NCI-H226 (cell line): ENCODE measurements around the gene KCNN3.

Source experiments
- DNase-seq: peaks from one replicate; pipeline ENCODE4 v3.0.0-alpha.2; 2015

Gene KCNN3

GRCh38 chr1:154813846-154814505, 56.1 kb downstream of the KCNN3 start:
- no peak for DNase-seq

- peak; percentile 78 for DNase-seq
Measured at GRCh38 chr1:154813300-154813816, 56.7 kb downstream of the KCNN3 start.

- DNase-seq: no peak
Measured at GRCh38 chr1:154812877-154813276, 57.2 kb downstream of the KCNN3 start.

DNA sequence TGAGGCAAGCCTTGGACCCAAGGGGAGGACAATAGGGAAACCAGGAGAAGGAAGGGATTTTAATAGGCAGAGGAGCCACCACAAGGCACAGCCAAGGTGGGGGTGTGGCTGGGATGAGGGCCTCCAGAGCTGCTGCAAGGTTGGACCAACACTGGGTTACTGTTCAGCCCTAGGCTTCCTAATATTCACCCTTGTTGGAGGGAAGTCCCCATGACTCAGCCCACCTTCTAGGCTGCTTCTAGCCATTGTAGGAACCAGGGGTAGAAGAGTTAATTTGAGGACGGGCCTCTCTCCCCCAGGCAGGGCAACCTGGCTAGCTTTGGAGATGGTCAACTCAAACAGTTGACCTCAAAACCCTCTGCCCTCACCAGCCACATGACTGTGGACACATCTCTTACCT, 59.5 kb downstream of the KCNN3 start:
- DNase-seq: peak; percentile 5

GRCh38 chr1:154809436-154810413, 60.4 kb downstream of the KCNN3 start:
- peak; percentile 64 for DNase-seq

DNA sequence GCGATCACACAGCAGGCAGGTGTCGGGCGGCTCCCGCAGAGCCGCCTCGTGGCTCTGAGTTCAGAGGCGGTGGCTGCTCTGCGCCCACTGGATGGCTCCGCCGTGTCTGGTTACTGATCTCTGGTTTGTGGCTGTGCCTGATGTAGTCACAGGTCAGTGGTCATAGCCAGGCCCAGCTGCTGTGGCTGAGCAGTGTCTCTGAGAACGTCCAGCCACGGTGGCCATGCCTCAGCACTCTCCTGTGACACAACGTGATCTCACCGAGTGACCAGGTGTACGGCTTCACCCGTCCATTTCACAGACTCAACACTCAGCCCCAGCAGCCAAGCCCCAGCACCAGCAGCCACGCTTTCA, 61.2 kb downstream of the KCNN3 start:
- no peak for DNase-seq

- no peak for DNase-seq
Measured at GRCh38 chr1:154808261-154808908, 61.7 kb downstream of the KCNN3 start.

DNA sequence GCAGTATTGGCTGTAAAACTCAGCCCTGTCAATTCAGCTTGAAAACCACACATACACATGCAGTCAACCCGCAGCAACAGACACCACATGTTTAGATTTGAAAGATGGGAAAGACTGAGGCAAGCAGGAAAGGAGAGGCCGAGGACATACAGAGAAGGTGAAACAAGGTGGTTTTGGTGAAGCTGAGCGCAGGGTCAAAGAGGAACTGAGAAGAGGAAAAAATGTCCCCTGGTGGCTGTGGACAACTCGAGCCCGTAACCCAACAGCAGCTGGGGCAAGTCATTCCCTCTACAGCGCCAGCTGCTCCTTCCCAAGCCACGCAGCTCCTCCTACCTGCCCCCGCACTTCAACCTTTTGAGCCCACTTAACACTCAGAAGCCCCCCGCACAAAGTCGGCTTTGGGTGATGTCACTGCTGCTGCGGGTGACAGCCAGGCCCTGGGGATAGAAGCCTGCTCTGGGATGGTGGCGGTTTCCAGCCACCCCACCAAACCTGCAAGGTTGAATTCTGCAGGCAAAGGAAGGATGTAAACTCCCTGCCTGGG, 63.0 kb downstream of the KCNN3 start:
- no peak for DNase-seq

GRCh38 chr1:154806333-154806732, 63.7 kb downstream of the KCNN3 start:
- DNase-seq: no peak

GRCh38 chr1:154802982-154803920, 66.8 kb downstream of the KCNN3 start:
- DNase-seq: no peak

- no peak for DNase-seq
Measured at GRCh38 chr1:154802336-154802969, 67.6 kb downstream of the KCNN3 start.

DNA sequence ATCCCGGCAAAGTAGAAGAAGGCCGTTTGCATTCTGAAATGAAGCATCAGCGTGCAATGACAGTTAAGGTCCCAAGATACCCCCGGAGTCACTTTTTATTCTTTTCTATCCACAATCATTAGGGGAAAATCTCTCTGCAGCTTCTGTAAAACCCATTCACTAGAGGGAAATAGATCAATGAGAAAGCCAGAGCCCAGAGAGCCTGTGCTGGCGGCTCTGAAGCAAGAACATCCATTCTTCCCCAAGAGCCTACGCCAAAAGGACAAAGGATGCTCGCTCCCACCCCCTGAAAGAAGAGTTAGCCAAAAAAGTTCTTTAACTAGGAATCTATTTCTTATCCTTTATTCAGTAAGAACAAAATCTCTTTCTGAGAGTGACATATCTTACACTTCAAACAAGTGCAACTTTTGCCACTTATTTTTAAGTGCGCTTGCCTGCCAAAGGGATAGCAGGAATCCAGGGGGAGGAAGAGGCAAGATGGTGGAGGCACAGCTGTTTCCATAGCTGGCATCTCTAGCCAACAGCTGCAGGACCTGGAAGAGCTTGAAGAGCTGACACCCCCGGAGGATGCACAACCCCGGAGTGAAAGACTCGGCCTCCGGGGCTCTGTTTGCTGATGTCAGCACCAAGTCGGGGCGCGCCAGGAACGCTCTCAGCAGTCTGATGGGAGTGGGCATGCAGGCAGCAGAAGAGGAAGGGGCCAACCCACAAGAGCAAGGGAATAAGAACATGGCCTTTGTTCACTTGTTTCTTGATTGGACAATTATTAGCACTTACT, 68.7 kb downstream of the KCNN3 start:
- no peak for DNase-seq

DNA sequence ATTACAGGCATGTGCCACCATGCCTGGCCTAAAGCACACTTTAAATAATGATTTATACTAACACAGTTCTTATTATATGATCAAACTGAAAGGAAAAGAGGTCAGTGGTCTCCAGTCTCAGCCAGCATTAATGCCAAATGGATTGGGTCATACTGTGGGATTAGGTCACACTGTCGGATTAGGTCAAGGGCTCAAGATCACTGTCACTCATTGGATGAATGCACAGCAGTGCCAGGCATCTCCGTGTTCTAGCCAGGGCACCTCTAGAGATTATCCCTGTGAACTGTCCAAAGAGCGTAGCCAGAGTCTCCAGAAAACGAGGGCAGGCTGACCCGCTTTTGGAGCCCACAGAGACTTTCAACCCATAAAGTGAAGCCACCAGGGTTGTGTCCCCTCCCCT, 70.9 kb downstream of the KCNN3 start:
- DNase-seq: no peak

DNA sequence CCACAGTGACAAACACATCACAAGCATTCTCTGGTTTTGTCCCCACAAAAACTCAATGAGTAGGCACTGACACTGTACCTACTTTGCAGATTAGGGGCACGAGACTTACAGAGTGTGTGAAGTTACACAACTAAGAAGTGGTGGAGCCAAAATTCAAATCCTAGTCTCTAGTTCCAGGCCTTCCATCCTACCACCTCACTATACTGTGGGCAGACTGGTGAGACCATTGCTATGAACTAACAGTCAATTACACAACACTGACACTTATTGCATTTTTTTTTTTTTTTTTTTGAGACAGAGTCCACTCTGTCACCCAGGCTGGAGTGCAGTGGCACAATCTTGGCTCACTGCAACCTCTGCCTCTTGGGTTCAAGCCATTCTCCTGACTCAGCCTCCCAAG, 71.4 kb downstream of the KCNN3 start:
- DNase-seq: no peak

DNA sequence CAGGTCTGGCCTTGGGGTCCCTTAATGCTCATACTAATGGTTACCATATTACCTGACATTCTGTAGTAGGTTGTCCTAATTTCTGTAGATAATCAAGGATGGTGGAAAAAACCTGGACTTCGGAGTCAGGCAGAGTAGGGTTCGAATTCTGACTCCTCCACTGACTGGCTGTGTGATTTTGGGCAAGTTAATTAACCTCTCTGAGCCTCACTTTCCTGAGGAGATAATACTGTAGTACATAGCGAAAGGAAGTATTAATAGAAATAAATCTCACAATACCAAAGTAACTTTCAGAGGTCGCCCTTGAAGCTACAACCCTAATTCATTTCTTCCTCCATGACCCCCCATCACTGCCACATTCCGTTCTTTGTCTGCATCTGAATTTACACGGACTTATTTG, 72.9 kb downstream of the KCNN3 start:
- DNase-seq: no peak

GRCh38 chr1:154796303-154796892, 73.7 kb downstream of the KCNN3 start:
- no peak for DNase-seq

DNA sequence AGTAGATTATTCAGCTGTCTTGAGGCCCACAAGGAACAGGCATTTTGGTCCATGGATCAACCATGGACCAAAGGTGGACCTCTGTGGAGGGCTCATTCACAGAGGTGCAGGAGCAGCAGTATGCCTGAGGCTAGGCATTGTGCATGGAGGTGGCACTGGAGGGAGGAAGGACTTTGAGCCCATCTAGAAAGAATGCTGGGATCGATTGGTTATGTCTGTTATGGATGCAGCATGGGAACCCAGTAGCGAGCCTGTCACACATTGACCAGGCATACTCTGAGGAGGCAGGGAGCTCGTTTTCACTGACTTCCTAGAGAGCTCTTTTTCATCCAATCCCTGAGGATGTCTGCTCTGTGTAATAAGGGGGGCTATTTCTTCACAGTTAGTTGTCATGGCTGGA, 75.5 kb downstream of the KCNN3 start:
- DNase-seq: no peak

DNA sequence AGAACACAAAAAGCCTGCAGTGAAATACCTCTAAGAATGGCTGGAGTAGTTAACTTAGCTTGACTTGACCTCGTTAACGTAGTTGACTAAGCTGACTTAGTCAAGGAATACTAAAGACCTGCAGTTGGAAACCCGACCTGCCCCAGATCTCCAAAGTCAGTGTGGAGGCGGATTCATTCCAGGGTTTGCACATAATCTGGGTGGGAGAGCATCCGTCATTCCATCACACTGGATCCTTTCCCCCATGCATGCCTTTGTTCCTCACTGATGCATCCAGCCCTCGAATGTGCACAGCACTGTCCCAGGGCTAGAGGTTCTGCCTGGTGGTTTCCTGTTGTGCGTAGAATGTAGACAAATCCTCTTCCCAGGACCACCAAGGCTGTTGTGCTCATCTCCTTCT, 76.4 kb downstream of the KCNN3 start:
- no peak for DNase-seq

GRCh38 chr1:154792899-154793298, 77.2 kb downstream of the KCNN3 start:
- no peak for DNase-seq
